OCI-LY7 (cell line): ENCODE measurements around the gene NLGN1. TPM values are rescaled to one million over a fixed set of nuclear protein-coding genes. Genes with fewer than 3 reads are reported as not detected.

Experiments used
- BruUV-seq: library from RNA; stranded (reverse); fragments of 400-500 nt; replicated peaks from 2 replicates; lab custom pipeline; 2021; lab: Mats Ljungman, UMichigan
- CTCF ChIA-PET: fragments of 300-600 bp; sonication (Branson Sonifier 250); formaldehyde crosslinking; loops from one replicate; lab custom pipeline; 2022; ENCODE audit warnings: antibody characterized with exemption; ENCODE audit not compliant: unreplicated experiment; lab: Charles Lee
- POLR2A ChIA-PET: fragments of 300-600 bp; sonication (Branson Sonifier 250); formaldehyde crosslinking; loops from one replicate; lab custom pipeline; 2022; ENCODE audit warnings: antibody characterized with exemption; lab: Charles Lee
- DNase-seq: peaks from one replicate; pipeline ENCODE4 v3.0.0-alpha.2; 2015; ENCODE audit warnings: low spot score
- H2AFZ ChIP-seq: fragments of 200-600 bp; sonication (generic), shearing (Covaris generic); 2 replicates; pipeline ENCODE4 v1.6.1; 2014; ENCODE audit warnings: mild to moderate bottlenecking, antibody characterized with exemption, low read length, moderate library complexity
- H3K27ac ChIP-seq: fragments of 200-600 bp; sonication (generic); 2 replicates; pipeline ENCODE4 v1.5.1; 2014; ENCODE audit warnings: mixed run types, low read depth, mild to moderate bottlenecking, moderate library complexity, low read length, inconsistent platforms; ENCODE audit not compliant: poor library complexity, severe bottlenecking
- H3K36me3 ChIP-seq: fragments of 200-600 bp; sonication (generic); 2 replicates; pipeline ENCODE4 v1.6.1; 2014; ENCODE audit warnings: mild to moderate bottlenecking, antibody characterized with exemption, low read length, moderate library complexity, mixed read lengths; ENCODE audit not compliant: insufficient read depth
- H3K4me1 ChIP-seq: fragments of 200-600 bp; sonication (generic); 2 replicates; pipeline ENCODE4 v1.5.1; 2014; ENCODE audit warnings: mild to moderate bottlenecking, low read length; ENCODE audit not compliant: insufficient read depth, poor library complexity, severe bottlenecking
- H3K4me2 ChIP-seq: fragments of 200-600 bp; sonication (generic); 2 replicates; pipeline ENCODE4 v1.6.1; 2014; ENCODE audit warnings: mild to moderate bottlenecking, low read length
- H3K4me3 ChIP-seq: fragments of 200-600 bp; sonication (generic); 2 replicates; pipeline ENCODE4 v1.5.1; 2014; ENCODE audit warnings: mild to moderate bottlenecking, low read depth, low read length; ENCODE audit not compliant: poor library complexity, severe bottlenecking
- H3K79me2 ChIP-seq: fragments of 200-600 bp; sonication (generic); 2 replicates; pipeline ENCODE4 v1.6.1; 2016; ENCODE audit warnings: low read depth, mild to moderate bottlenecking, low read length, moderate library complexity, mixed read lengths; ENCODE audit not compliant: insufficient read depth
- H3K9me2 ChIP-seq: fragments of 200-600 bp; sonication (generic); 2 replicates; pipeline ENCODE4 v1.6.1; 2016; ENCODE audit warnings: mild to moderate bottlenecking, low read length, mixed read lengths; ENCODE audit not compliant: insufficient read depth
- H3K9me3 ChIP-seq: fragments of 200-600 bp; sonication (generic); 2 replicates; pipeline ENCODE4 v1.6.1; 2014; ENCODE audit warnings: mild to moderate bottlenecking, mixed run types, low read length, mixed read lengths
- H4K20me1 ChIP-seq: fragments of 200-600 bp; sonication (generic); 2 replicates; pipeline ENCODE4 v1.6.1; 2014; ENCODE audit warnings: mild to moderate bottlenecking, antibody characterized with exemption, low read length, moderate library complexity, mixed read lengths; ENCODE audit not compliant: insufficient read depth
- CTCF ChIP-seq: fragments of 200-600 bp; sonication (generic); conservative IDR thresholded peaks from 2 replicates; pipeline ENCODE4 v1.5.1; 2014; ENCODE audit warnings: mild to moderate bottlenecking, antibody characterized with exemption, low read length, moderate library complexity, mixed read lengths
- EZH2phosphoT487 ChIP-seq: fragments of 200-600 bp; sonication (generic); IDR thresholded peaks from 2 replicates; pipeline ENCODE4 v1.6.1; 2018; ENCODE audit warnings: low read depth, borderline replicate concordance, mild to moderate bottlenecking, mixed run types, antibody characterized with exemption, low read length, moderate library complexity, mixed read lengths
- intact Hi-C: fragments of 100-400 bp; cut with micrococcal nuclease; formaldehyde crosslinking; loops from one replicate; pipeline ENCODE4 v1.10.0; 2022; ENCODE audit not compliant: unreplicated experiment
- total RNA-seq, 2 experiments: library from RNA; depleted of rRNA in 1 of 2; stranded (reverse); fragments of >200 nt in 1 of 2; shearing (Covaris generic) in 1 of 2; gene quantifications; 2 replicates each; pipeline ENCODE4 v1.2.3, GENCODE V29; 2014 to 2022

The NLGN1 gene
- total RNA-seq, 2 experiments from 2014 or later, result not detected

DNA sequence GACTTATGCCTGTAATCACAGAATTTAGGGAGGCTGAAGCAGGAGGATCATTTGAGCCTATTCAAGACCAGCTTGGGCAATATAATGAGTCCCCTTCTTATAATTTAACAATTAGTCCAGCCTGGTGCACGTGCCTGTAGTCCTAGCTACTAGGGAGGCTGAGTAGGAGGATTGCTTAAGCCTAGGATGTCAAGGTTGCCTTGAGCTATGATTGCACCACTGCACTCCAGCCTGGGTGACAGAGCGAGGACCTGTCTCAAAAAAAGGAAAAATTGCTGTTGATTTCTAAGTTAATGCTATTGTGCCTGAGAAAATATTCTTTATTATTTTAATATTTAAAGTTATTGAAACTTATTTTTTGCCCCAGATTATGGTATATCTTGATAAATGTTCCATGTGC, 159.0 kb downstream of the NLGN1 start:
- CTCF ChIA-PET, result no interaction called here
- Histone ChIP-seq H3K4me2 (no peak overlapping the region), H3K9me2 (no peaks in the 10 kb centered on the region), H4K20me1 (no peaks in the 10 kb centered on the region), H3K4me1 (no peaks in the 10 kb centered on the region), H3K79me2 (no peaks in the 10 kb centered on the region), H3K9me3 (no peaks in the 10 kb centered on the region), H3K36me3 (no peaks in the 10 kb centered on the region), H3K27ac (no peak overlapping the region), H2AFZ (no peak overlapping the region), H3K4me3 (no peak overlapping the region)
- no peak for DNase-seq
- TF ChIP-seq EZH2phosphoT487, result no peak
- POLR2A ChIA-PET, result no interaction called here
- intact Hi-C loops, result no loop called here
- no TSS peak for BruUV-seq

DNA sequence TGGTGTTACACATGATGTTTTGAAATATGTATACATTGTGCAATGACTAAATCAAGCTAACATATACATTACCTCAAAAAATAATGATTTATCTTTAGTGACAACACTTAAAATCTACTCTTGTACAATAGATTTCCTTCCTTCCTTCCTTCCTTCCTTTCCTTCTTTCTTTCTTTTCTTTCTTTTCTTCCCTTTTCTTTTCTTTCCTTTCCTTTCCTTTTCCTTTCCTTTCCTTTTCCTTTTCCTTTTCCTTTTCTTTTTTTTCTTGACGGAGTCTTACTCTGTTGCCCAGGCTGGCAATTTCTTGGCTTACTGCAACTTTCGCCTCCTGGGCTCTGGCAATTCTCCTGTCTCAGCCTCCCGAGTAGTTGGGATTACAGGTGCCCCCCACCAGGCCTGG, 170.5 kb downstream of the NLGN1 start:
- Histone ChIP-seq H3K36me3 (no peaks in the 10 kb centered on the region), H3K4me3 (no peak overlapping the region), H3K4me1 (no peaks in the 10 kb centered on the region), H2AFZ (no peak overlapping the region), H3K79me2 (no peaks in the 10 kb centered on the region), H3K9me2 (no peaks in the 10 kb centered on the region), H4K20me1 (no peaks in the 10 kb centered on the region), H3K27ac (no peak overlapping the region), H3K9me3 (no peaks in the 10 kb centered on the region), H3K4me2 (no peak overlapping the region)
- TF ChIP-seq CTCF (no peak), EZH2phosphoT487 (no peak)
- no TSS peak for BruUV-seq
- CTCF ChIA-PET, result no interaction called here
- intact Hi-C loops, result no loop called here
- POLR2A ChIA-PET, result no interaction called here
- DNase-seq, result no peak

DNA sequence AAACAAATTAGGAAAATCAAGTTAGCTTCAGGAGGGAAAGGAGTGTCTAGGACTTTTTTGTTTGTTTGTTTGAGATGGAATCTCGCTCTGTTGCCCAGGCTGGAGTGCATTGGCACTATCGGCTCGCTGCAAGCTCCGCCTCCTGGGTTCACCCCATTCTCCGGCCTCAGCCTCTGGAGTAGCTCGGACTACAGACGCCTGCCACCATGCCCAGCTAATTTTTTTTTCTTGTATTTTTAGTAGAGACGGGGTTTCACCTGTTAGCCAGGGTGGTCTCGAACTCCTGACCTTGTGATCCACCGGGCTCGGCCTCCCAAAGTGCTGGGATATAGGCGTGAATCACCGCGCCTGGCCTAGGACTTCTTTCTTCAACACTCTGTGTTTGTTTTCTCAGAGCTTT, 171.1 kb downstream of the NLGN1 start:
- no peak for TF ChIP-seq EZH2phosphoT487
- no peak for TF ChIP-seq CTCF
- no peaks in the 10 kb centered on the region for H3K4me1 ChIP-seq
- no TSS peak for BruUV-seq
- POLR2A ChIA-PET, result no interaction called here
- no peaks in the 10 kb centered on the region for H3K9me2 ChIP-seq
- CTCF ChIA-PET, result no interaction called here
- no peaks in the 10 kb centered on the region for H3K79me2 ChIP-seq
- H3K4me3 ChIP-seq, result no peak overlapping the region
- DNase-seq, result no peak
- no peaks in the 10 kb centered on the region for H3K36me3 ChIP-seq
- intact Hi-C loops, result no loop called here
- no peak overlapping the region for H3K4me2 ChIP-seq
- H3K27ac ChIP-seq, result no peak overlapping the region
- no peak overlapping the region for H2AFZ ChIP-seq
- no peaks in the 10 kb centered on the region for H3K9me3 ChIP-seq
- H4K20me1 ChIP-seq, result no peaks in the 10 kb centered on the region
